ENCODE data around the gene TIE1. TPM values are rescaled to one million over a fixed set of nuclear protein-coding genes. Genes with fewer than 3 reads are reported as not detected.

The TIE1 gene
- total and polyA plus RNA-seq, 2 of the 13 experiments (the other 11 are each of a cell fraction or from before 2014, with no cell fraction given), result 0.58 to 0.84 TPM

GRCh38 chr1:43322506-43322905 lies 21.7 kb downstream of the TIE1 start:
- no peak overlapping the region for H2AFZ ChIP-seq (ENCODE audit: low read length)
- H3K79me2 ChIP-seq (ENCODE audit: insufficient read depth, low read length), result no peaks in the 10 kb centered on the region
- H3K4me3 ChIP-seq (replicated peaks in 1 of 3; ENCODE audit: insufficient read depth in 1 of 3, low read depth in 2 of 3, low read length in 3 of 3), result no peak overlapping the region
- H3K27me3 ChIP-seq (ENCODE audit: control insufficient read depth in 1 of 2, insufficient read depth in 2 of 2, low read length in 2 of 2), result peaks cover 5 to 20% of the 10 kb centered on the region in 2 experiments; a peak in 4 of 5 replicates
- ChIA-PET CTCF (ENCODE audit: low intra/inter-chr PET ratio, low total read pairs) (no interaction called here), POLR2A (no interaction called here)
- no peak overlapping the region for H3K27ac ChIP-seq (ENCODE audit: extremely low read length, insufficient read depth, low read length)
- peaks cover 8% of the 10 kb centered on the region for H3K4me1 ChIP-seq (ENCODE audit: insufficient read depth, low read length)
- H3K36me3 ChIP-seq (replicated peaks in 1 of 2; ENCODE audit: control insufficient read depth in 1 of 2, insufficient read depth in 2 of 2, low read length in 2 of 2), result no peaks in the 10 kb centered on the region
- no peak overlapping the region for H3K4me2 ChIP-seq (ENCODE audit: low read depth, low read length)
- in situ Hi-C loops (cut with HindIII; ENCODE audit: extremely low pct_ligation_motif_present, low pct_unique_long_range_greater_than_20kb) (no loop called here), intact Hi-C loops (cut with micrococcal nuclease; ENCODE audit: unreplicated experiment) (no loop called here)
- 71% methylated on average over 5 of the region's 5 CpGs for WGBS (ENCODE audit: low lambda C conversion rate)
- no peak overlapping the region for H3K9ac ChIP-seq (ENCODE audit: insufficient read depth, low read depth, low read length)
- no peaks in the 10 kb centered on the region for H4K20me1 ChIP-seq (ENCODE audit: insufficient read depth, low read length)
- FAIRE-seq, result no peak
- no peak for TF ChIP-seq HMG20B (CRISPR knock-in tag; conservative IDR thresholded peaks at IDR 0.05)
- TF ChIP-seq SRF (IDR thresholded peaks at IDR 0.05; ENCODE audit: low read depth, low read length), result no peak
- TF ChIP-seq ZNF441 (CRISPR knock-in tag; IDR thresholded peaks at IDR 0.05; ENCODE audit: borderline replicate concordance), result no peak
- DNase-seq (ENCODE audit: low spot score), result no peak
- BruUV-seq (replicated peaks), result no TSS peak
- no peak for ATAC-seq
- H3K9me3 ChIP-seq (ENCODE audit: low read length), result no peaks in the 10 kb centered on the region

DNA sequence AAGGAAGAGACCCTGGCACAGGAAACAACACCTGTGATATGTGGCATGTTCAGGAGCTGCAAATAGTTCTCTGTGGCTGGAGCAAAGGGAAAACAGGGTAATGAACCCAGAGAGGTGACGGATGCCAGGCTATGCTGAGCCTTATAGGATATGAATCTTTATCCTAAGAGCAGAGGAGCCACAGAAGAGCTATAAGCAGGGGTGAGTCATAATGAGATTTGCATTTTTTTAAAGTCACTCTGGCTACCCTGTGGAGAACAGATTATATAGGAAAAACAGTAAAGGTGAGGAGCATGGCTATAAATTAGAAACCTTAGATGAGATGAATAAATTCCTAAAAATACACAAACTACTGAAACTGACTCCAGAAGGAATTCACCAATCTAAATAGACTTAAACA lies 24.0 kb downstream of the TIE1 start:
- no peaks in the 10 kb centered on the region for H3K9me3 ChIP-seq (ENCODE audit: low read length)
- ATAC-seq (no peak), DNase-seq (ENCODE audit: low spot score) (no peak), FAIRE-seq (no peak)
- H4K20me1 ChIP-seq (ENCODE audit: insufficient read depth, low read length), result no peaks in the 10 kb centered on the region
- H3K4me2 ChIP-seq (ENCODE audit: low read depth, low read length), result no peak overlapping the region
- H3K9ac ChIP-seq (ENCODE audit: insufficient read depth, low read depth, low read length), result no peak overlapping the region
- ChIA-PET CTCF (ENCODE audit: low intra/inter-chr PET ratio, low total read pairs) (no interaction called here), POLR2A (no interaction called here)
- intact Hi-C loops (cut with micrococcal nuclease; ENCODE audit: unreplicated experiment), result no loop called here
- no peak overlapping the region for H3K4me3 ChIP-seq (replicated peaks in 1 of 3; ENCODE audit: insufficient read depth in 1 of 3, low read depth in 2 of 3, low read length in 3 of 3)
- no peaks in the 10 kb centered on the region for H3K36me3 ChIP-seq (replicated peaks in 1 of 2; ENCODE audit: control insufficient read depth in 1 of 2, insufficient read depth in 2 of 2, low read length in 2 of 2)
- no peak overlapping the region for H2AFZ ChIP-seq (ENCODE audit: low read length)
- peaks cover 0 to 10% of the 10 kb centered on the region in 2 experiments; a peak in 2 of 5 replicates for H3K27me3 ChIP-seq (ENCODE audit: control insufficient read depth in 1 of 2, insufficient read depth in 2 of 2, low read length in 2 of 2)
- no peak overlapping the region for H3K27ac ChIP-seq (ENCODE audit: extremely low read length, insufficient read depth, low read length)
- peaks cover 8% of the 10 kb centered on the region for H3K4me1 ChIP-seq (ENCODE audit: insufficient read depth, low read length)
- no TSS peak for BruUV-seq (replicated peaks)
- no peaks in the 10 kb centered on the region for H3K79me2 ChIP-seq (ENCODE audit: insufficient read depth, low read length)
- in situ Hi-C loops (cut with HindIII; ENCODE audit: extremely low pct_ligation_motif_present, low pct_unique_long_range_greater_than_20kb), result no loop called here
- 73% methylated on average over 1 of the region's 1 CpG for WGBS (ENCODE audit: low lambda C conversion rate)
- TF ChIP-seq, protein P1, sequence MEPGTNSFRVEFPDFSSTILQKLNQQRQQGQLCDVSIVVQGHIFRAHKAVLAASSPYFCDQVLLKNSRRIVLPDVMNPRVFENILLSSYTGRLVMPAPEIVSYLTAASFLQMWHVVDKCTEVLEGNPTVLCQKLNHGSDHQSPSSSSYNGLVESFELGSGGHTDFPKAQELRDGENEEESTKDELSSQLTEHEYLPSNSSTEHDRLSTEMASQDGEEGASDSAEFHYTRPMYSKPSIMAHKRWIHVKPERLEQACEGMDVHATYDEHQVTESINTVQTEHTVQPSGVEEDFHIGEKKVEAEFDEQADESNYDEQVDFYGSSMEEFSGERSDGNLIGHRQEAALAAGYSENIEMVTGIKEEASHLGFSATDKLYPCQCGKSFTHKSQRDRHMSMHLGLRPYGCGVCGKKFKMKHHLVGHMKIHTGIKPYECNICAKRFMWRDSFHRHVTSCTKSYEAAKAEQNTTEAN (CRISPR knock-in tag; conservative IDR thresholded peaks at IDR 0.05), result no peak
- TF ChIP-seq MED8 (CRISPR knock-in tag; IDR thresholded peaks at IDR 0.05; ENCODE audit: insufficient replicate concordance) (no peak), PRPF4 (IDR thresholded peaks at IDR 0.05; ENCODE audit: low read depth, low read length, poor library complexity, severe bottlenecking) (no peak), HDAC6 (IDR thresholded peaks at IDR 0.05; ENCODE audit: low read depth, low read length) (no peak), ZNF574 (CRISPR knock-in tag; IDR thresholded peaks at IDR 0.05) (no peak)
- TF ChIP-seq, protein P2, sequence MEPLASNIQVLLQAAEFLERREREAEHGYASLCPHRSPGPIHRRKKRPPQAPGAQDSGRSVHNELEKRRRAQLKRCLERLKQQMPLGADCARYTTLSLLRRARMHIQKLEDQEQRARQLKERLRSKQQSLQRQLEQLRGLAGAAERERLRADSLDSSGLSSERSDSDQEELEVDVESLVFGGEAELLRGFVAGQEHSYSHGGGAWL (CRISPR knock-in tag; IDR thresholded peaks at IDR 0.05), result no peak
- TF ChIP-seq, protein P3, sequence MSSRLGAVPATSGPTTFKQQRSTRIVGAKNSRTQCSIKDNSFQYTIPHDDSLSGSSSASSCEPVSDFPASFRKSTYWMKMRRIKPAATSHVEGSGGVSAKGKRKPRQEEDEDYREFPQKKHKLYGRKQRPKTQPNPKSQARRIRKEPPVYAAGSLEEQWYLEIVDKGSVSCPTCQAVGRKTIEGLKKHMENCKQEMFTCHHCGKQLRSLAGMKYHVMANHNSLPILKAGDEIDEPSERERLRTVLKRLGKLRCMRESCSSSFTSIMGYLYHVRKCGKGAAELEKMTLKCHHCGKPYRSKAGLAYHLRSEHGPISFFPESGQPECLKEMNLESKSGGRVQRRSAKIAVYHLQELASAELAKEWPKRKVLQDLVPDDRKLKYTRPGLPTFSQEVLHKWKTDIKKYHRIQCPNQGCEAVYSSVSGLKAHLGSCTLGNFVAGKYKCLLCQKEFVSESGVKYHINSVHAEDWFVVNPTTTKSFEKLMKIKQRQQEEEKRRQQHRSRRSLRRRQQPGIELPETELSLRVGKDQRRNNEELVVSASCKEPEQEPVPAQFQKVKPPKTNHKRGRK (CRISPR knock-in tag; IDR thresholded peaks at IDR 0.05), result no peak
- TF ChIP-seq, protein P4, sequence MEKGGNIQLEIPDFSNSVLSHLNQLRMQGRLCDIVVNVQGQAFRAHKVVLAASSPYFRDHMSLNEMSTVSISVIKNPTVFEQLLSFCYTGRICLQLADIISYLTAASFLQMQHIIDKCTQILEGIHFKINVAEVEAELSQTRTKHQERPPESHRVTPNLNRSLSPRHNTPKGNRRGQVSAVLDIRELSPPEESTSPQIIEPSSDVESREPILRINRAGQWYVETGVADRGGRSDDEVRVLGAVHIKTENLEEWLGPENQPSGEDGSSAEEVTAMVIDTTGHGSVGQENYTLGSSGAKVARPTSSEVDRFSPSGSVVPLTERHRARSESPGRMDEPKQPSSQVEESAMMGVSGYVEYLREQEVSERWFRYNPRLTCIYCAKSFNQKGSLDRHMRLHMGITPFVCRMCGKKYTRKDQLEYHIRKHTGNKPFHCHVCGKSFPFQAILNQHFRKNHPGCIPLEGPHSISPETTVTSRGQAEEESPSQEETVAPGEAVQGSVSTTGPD (CRISPR knock-in tag; IDR thresholded peaks at IDR 0.05), result no peak

Data from HepG2 (cell line).